ENCODE results near the gene FETUB. TPM values are rescaled to one million over a fixed set of nuclear protein-coding genes. Genes with fewer than 3 reads are reported as not detected.

Gene FETUB
- polyA plus RNA-seq, 1 donor (not counting 4 experiments of a cell fraction or from before 2014, with no cell fraction given): 0.25 TPM

DNA sequence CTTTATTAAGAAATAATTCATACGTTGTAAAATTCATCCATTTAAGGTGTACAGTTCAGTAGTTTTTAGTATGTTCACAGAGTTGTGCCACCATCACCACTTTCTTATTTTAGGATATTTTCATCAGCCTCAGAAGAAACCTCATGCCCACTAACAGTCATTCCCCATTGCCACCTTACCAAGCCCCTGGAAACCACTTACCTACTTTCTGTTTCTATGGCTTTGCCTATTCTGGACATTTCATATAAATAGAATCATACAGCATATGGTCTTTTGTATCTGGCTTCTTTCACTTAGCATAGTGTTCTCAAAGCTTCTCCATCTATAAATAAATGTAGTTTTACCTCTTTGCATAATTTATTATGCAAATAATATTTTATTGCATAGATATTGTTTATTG is 6.6 kb downstream of the FETUB start:
- H4K20me1 ChIP-seq (ENCODE audit: control insufficient read depth, extremely low read depth, insufficient read depth, low read length): no peaks in the 10 kb centered on the region
- no peaks in the 10 kb centered on the region for H3K9me3 ChIP-seq (ENCODE audit: control insufficient read depth, low read depth, low read length)
- no peaks in the 10 kb centered on the region for H3K36me3 ChIP-seq (ENCODE audit: control insufficient read depth in 2 of 2, extremely low read depth in 1 of 2, insufficient read depth in 2 of 2, low read length in 2 of 2)
- H3K4me1 ChIP-seq (ENCODE audit: control insufficient read depth, extremely low read depth, insufficient read depth, low read length): peaks cover 27% of the 10 kb centered on the region
- no peak for FAIRE-seq
- no peak overlapping the region for H3K4me2 ChIP-seq (ENCODE audit: control insufficient read depth, extremely low read depth, insufficient read depth, low read depth, low read length)
- DNase-seq (ENCODE audit: low read depth, low spot score): no peak
- H3K9ac ChIP-seq (ENCODE audit: control insufficient read depth, extremely low read depth, insufficient read depth, low read length): no peak overlapping the region
- no peak overlapping the region for H3K4me3 ChIP-seq (ENCODE audit: control insufficient read depth in 2 of 3, extremely low read depth in 1 of 3, insufficient read depth in 2 of 3, low read depth in 1 of 3, low read length in 3 of 3)
- dilution Hi-C loops (cut with MboI; ENCODE audit: extremely low pct_ligation_motif_present, low sequenced_read_pairs): no loop called here
- no peaks in the 10 kb centered on the region for H3K27me3 ChIP-seq (ENCODE audit: control insufficient read depth, extremely low read depth, insufficient read depth, low read length)
- TF ChIP-seq EZH2 (IDR thresholded peaks at IDR 0.05; ENCODE audit: low read length) (no peak), CTCF (optimal IDR thresholded peaks at IDR 0.05 in 1 of 3, IDR thresholded peaks at IDR 0.05 in 1 of 3, conservative IDR thresholded peaks at IDR 0.05 in 1 of 3; ENCODE audit: extremely low read depth in 1 of 3, insufficient read depth in 2 of 3, low read length in 3 of 3) (no peak)
- H2AFZ ChIP-seq (ENCODE audit: control insufficient read depth, low read length): no peak overlapping the region
- H3K9me1 ChIP-seq (ENCODE audit: control insufficient read depth, extremely low read depth, insufficient read depth, low read length): no peaks in the 10 kb centered on the region
- H3K79me2 ChIP-seq (ENCODE audit: control insufficient read depth, insufficient read depth, low read length): no peaks in the 10 kb centered on the region
- H3K27ac ChIP-seq (ENCODE audit: control insufficient read depth, insufficient read depth, low read length): no peak overlapping the region

DNA sequence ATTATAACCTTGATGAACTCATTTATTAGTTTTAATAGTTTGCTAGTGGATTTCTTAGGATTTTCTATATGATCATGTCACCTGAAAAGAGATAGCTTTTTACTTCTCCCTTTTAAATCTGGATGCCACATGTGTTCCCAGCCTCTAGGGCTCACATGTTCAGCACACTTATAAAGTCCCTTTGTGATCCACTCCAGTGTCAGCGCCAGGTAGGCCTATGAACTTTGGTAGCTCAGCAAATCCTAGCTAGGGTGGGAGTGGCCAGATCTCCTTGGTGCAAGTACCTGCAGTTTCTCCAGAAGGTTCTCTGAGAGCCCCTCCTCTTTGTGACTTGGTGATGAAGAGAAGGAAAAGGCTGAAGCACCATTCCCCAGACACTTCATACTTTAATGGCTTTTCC is 8.7 kb downstream of the FETUB start:
- no peak overlapping the region for H2AFZ ChIP-seq (ENCODE audit: control insufficient read depth, low read length)
- FAIRE-seq (no peak), DNase-seq (ENCODE audit: low read depth, low spot score) (no peak)
- TF ChIP-seq CTCF (optimal IDR thresholded peaks at IDR 0.05 in 1 of 3, IDR thresholded peaks at IDR 0.05 in 1 of 3, conservative IDR thresholded peaks at IDR 0.05 in 1 of 3; ENCODE audit: extremely low read depth in 1 of 3, insufficient read depth in 2 of 3, low read length in 3 of 3): no peak
- no peak for TF ChIP-seq EZH2 (IDR thresholded peaks at IDR 0.05; ENCODE audit: low read length)
- H3K27me3 ChIP-seq (ENCODE audit: control insufficient read depth, extremely low read depth, insufficient read depth, low read length): no peaks in the 10 kb centered on the region
- H3K79me2 ChIP-seq (ENCODE audit: control insufficient read depth, insufficient read depth, low read length): no peaks in the 10 kb centered on the region
- no peaks in the 10 kb centered on the region for H3K36me3 ChIP-seq (ENCODE audit: control insufficient read depth in 2 of 2, extremely low read depth in 1 of 2, insufficient read depth in 2 of 2, low read length in 2 of 2)
- peaks cover 3% of the 10 kb centered on the region for H3K9me1 ChIP-seq (ENCODE audit: control insufficient read depth, extremely low read depth, insufficient read depth, low read length)
- H3K4me3 ChIP-seq (ENCODE audit: control insufficient read depth in 2 of 3, extremely low read depth in 1 of 3, insufficient read depth in 2 of 3, low read depth in 1 of 3, low read length in 3 of 3): no peak overlapping the region
- H3K27ac ChIP-seq (ENCODE audit: control insufficient read depth, insufficient read depth, low read length): no peak overlapping the region
- H3K4me2 ChIP-seq (ENCODE audit: control insufficient read depth, extremely low read depth, insufficient read depth, low read depth, low read length): no peak overlapping the region
- no peak overlapping the region for H3K9ac ChIP-seq (ENCODE audit: control insufficient read depth, extremely low read depth, insufficient read depth, low read length)
- H4K20me1 ChIP-seq (ENCODE audit: control insufficient read depth, extremely low read depth, insufficient read depth, low read length): no peaks in the 10 kb centered on the region
- no peaks in the 10 kb centered on the region for H3K9me3 ChIP-seq (ENCODE audit: control insufficient read depth, low read depth, low read length)
- H3K4me1 ChIP-seq (ENCODE audit: control insufficient read depth, extremely low read depth, insufficient read depth, low read length): peaks cover 17% of the 10 kb centered on the region
- dilution Hi-C loops (cut with MboI; ENCODE audit: extremely low pct_ligation_motif_present, low sequenced_read_pairs): no loop called here

All from keratinocyte (primary cell).